Thyroid gland (tissue), 4 donors: ENCODE data around the gene AK9. TPM values are rescaled to one million over a fixed set of nuclear protein-coding genes. Genes with fewer than 3 reads are reported as not detected.

Source experiments
- DNase-seq, 2 donors: peaks; one replicate each; pipeline ENCODE4 v3.0.0-alpha.2; 2019
- H3K27ac ChIP-seq, 3 donors: fragments of 200-600 bp; sonication (generic); 1 replicate in 2 of 3; 2 replicates in 1 of 3; pipeline ENCODE4 v1.5.1; 2016 to 2019; ENCODE audit warnings: mild to moderate bottlenecking in 1 of 3, moderate library complexity in 1 of 3
- H3K27me3 ChIP-seq: fragments of 200-600 bp; sonication (generic); one replicate; pipeline ENCODE4 v1.5.1; 2019
- H3K36me3 ChIP-seq, 2 donors: fragments of 200-600 bp; sonication (generic); one replicate each; pipeline ENCODE4 v1.5.1; 2016 to 2019
- H3K4me1 ChIP-seq, 2 donors: fragments of 200-600 bp; sonication (generic); one replicate each; pipeline ENCODE4 v1.5.1; 2017 to 2019
- H3K4me3 ChIP-seq, 3 donors: fragments of 200-600 bp; sonication (generic); replicated peaks in 1 of 3; 1 replicate in 2 of 3; 2 replicates in 1 of 3; pipeline ENCODE4 v1.5.1; 2016; ENCODE audit warnings: mild to moderate bottlenecking in 1 of 3
- H3K9me3 ChIP-seq: fragments of 200-600 bp; sonication (generic); one replicate; pipeline ENCODE4 v1.5.1; 2017
- CTCF ChIP-seq, 6 experiments: fragments of 200-600 bp in 3 of 6; fragments of 450-650 bp in 3 of 6; sonication (generic) in 3 of 6; IDR thresholded peaks; one replicate each; pipeline ENCODE4 v1.5.1; 2016 to 2019; ENCODE audit warnings: antibody characterized with exemption in 6 of 6, mild to moderate bottlenecking in 2 of 6, inconsistent platforms in 1 of 6, moderate library complexity in 1 of 6
- POLR2A ChIP-seq, 2 donors: fragments of 450-650 bp; IDR thresholded peaks; one replicate each; pipeline ENCODE4 v1.6.1; 2017; ENCODE audit warnings: antibody characterized with exemption in 2 of 2, mild to moderate bottlenecking in 2 of 2, moderate library complexity in 1 of 2
- WGBS, 2 donors: methylation state at CpG; one replicate each; pipeline ENCODE4 v1.1.5; 2017; 5-methylcytosine and 5-hydroxymethylcytosine counted together
- intact Hi-C: fragments of 100-400 bp; cut with DNase I; formaldehyde crosslinking; loops from one replicate; pipeline ENCODE4 v1.15.1; 2023
- total RNA-seq, 4 donors: library from RNA; depleted of rRNA; stranded (reverse); fragments of >200 nt; gene quantifications; one replicate each; pipeline ENCODE4 v1.2.3, GENCODE V29; 2016

The AK9 gene
- total RNA-seq, 4 donors from 2014 or later, result 12.5 to 42.6 (median 15.3) TPM

GRCh38 chr6:109452181-109452580, 238.8 kb downstream of the AK9 start:
- intact Hi-C loops, result no loop called here
- Histone ChIP-seq H3K4me3 (no peak overlapping the region), H3K27ac (peak overlapping the region in 1 of 3 donors; percentile 5), H3K27me3 (no peaks in the 10 kb centered on the region), H3K9me3 (no peaks in the 10 kb centered on the region), H3K36me3 (no peaks in the 10 kb centered on the region), H3K4me1 (peaks cover 11 to 28% of the 10 kb centered on the region in 2 donors)
- TF ChIP-seq CTCF (IDR thresholded peaks at IDR 0.05) (no peak), POLR2A (IDR thresholded peaks at IDR 0.05) (no peak)
- no peak for DNase-seq
- WGBS, 2 donors, result 91% methylated on average over 9 of the region's 9 CpGs

- H3K27ac ChIP-seq, result no peak overlapping the region
- H3K27me3 ChIP-seq, result no peaks in the 10 kb centered on the region
- H3K36me3 ChIP-seq, result no peaks in the 10 kb centered on the region
- peaks cover 5 to 20% of the 10 kb centered on the region in 2 donors for H3K4me1 ChIP-seq
- intact Hi-C loops, result no loop called here
- H3K4me3 ChIP-seq, result no peak overlapping the region
- WGBS, 2 donors, result 94 to 100% methylated on average over 2 to 7 of the region's 7 CpGs
- DNase-seq, result no peak
- no peaks in the 10 kb centered on the region for H3K9me3 ChIP-seq
- TF ChIP-seq POLR2A (IDR thresholded peaks at IDR 0.05) (no peak), CTCF (IDR thresholded peaks at IDR 0.05) (no peak)
Observed at GRCh38 chr6:109451376-109451775, 239.6 kb downstream of the AK9 start.

- H3K4me3 ChIP-seq, result no peak overlapping the region
- WGBS, 2 donors, result 78 to 84% methylated on average over 3 of the region's 3 CpGs
- no peaks in the 10 kb centered on the region for H3K9me3 ChIP-seq
- H3K27me3 ChIP-seq, result no peaks in the 10 kb centered on the region
- no peak overlapping the region for H3K27ac ChIP-seq
- intact Hi-C loops, result no loop called here
- no peak for DNase-seq
- peaks cover 0 to 16% of the 10 kb centered on the region in 2 donors for H3K4me1 ChIP-seq
- TF ChIP-seq CTCF (IDR thresholded peaks at IDR 0.05) (no peak), POLR2A (IDR thresholded peaks at IDR 0.05) (no peak)
- no peaks in the 10 kb centered on the region for H3K36me3 ChIP-seq
Observed at GRCh38 chr6:109450801-109451200, 240.2 kb downstream of the AK9 start.

GRCh38 chr6:109449795-109450673, 241.0 kb downstream of the AK9 start:
- no peak overlapping the region for H3K27ac ChIP-seq
- H3K4me1 ChIP-seq, result peaks cover 0 to 14% of the 10 kb centered on the region in 2 donors
- H3K9me3 ChIP-seq, result no peaks in the 10 kb centered on the region
- H3K36me3 ChIP-seq, result peaks cover 0 to 6% of the 10 kb centered on the region in 2 donors
- no peak for TF ChIP-seq POLR2A (IDR thresholded peaks at IDR 0.05)
- no peak overlapping the region for H3K4me3 ChIP-seq
- DNase-seq, result no peak
- intact Hi-C loops, result loop anchor here (10.0 kb wide), 1 partner anchor 65 kb away; the partner anchor contains the start of gene CD164
- H3K27me3 ChIP-seq, result no peaks in the 10 kb centered on the region
- WGBS, 2 donors, result 83% methylated on average over 13 to 15 of the region's 16 CpGs

GRCh38 chr6:109449064-109449794, 241.8 kb downstream of the AK9 start:
- intact Hi-C loops, result loop anchor here (10.0 kb wide), 1 partner anchor 64 kb away; the partner anchor contains the start of gene CD164
- WGBS, 2 donors, result 86 to 88% methylated on average over 17 to 19 of the region's 19 CpGs

More at GRCh38 chr6:109449064-109449794, 241.8 kb downstream of the AK9 start:
- H3K4me1 ChIP-seq, result peaks cover 0 to 8% of the 10 kb centered on the region in 2 donors
- DNase-seq, result no peak
- no peak overlapping the region for H3K4me3 ChIP-seq
- no peak overlapping the region for H3K27ac ChIP-seq
- no peaks in the 10 kb centered on the region for H3K9me3 ChIP-seq
- TF ChIP-seq POLR2A (IDR thresholded peaks at IDR 0.05), result no peak
- no peak for TF ChIP-seq CTCF (IDR thresholded peaks at IDR 0.05)
- no peaks in the 10 kb centered on the region for H3K27me3 ChIP-seq
- H3K36me3 ChIP-seq, result peaks cover 7 to 8% of the 10 kb centered on the region in 2 donors
